Ramos (cell line): ENCODE measurements around the gene GPR4.

Experiments
- in situ Hi-C: fragments of 300-500 bp; cut with MboI; formaldehyde crosslinking; loops from one replicate; pipeline ENCODE4 v1.14.3; 2022; ENCODE audit warnings: low sequenced_read_pairs; ENCODE audit not compliant: unreplicated experiment

GPR4 gene

GRCh38 chr19:45591004-45591637, 10.9 kb downstream of the GPR4 start:
- in situ Hi-C loops: no loop called here

DNA sequence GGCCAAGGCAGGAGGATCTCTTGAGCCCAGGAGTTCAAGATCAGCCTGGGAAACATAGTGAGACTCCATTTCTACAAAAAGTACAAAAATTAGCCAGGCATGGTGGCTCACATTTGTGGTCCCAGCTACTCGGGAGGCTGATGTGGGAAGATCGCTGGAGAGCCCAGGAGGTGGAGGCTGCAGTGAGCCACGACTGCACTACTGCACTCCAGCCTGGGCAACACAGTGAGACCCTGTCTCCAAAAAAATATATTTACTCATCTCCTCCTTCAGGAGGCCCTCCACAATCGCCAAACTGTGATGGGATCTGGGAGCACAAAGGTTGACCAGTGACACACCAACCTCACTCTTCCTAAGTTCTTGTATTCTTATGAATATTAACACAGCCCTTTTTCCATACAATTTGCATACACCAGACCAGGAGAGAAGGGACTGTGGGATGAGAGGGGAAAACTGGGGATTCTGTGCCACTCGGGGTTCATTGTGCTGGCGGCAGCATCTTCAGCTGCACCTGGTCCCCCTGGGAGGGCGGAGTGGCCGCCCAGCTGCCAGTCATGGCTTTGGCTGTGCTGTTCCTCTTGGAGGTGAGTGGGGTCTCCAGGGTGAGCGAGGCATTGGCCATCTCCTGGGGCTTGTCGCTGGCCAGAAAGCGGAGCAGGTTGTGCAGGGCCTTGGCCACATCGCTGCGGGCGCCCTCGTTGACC, 11.6 kb downstream of the GPR4 start:
- in situ Hi-C loops: no loop called here

DNA sequence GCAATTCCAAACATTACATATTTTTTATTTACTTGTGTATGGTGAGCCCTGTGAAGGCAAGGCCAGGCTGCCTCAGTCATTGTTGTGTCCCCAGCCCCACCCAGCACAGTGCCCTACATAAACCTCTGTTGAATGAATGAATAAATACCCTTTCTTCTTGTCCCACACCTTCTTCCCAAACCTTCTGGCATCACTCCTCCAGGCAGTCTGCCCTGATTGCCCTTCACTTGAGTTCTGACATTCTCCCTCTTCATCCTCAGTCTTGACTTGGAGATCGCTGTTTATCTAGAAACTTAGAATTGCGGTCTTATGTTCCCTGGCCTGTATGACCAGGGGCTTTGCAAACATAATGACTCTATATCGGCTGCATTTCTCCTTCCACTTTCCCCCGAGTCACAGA, 12.2 kb downstream of the GPR4 start:
- in situ Hi-C loops: no loop called here

GRCh38 chr19:45587873-45588272, 14.1 kb downstream of the GPR4 start:
- in situ Hi-C loops: no loop called here

- in situ Hi-C loops: no loop called here
Measured at GRCh38 chr19:45585158-45585577, 16.8 kb downstream of the GPR4 start.

DNA sequence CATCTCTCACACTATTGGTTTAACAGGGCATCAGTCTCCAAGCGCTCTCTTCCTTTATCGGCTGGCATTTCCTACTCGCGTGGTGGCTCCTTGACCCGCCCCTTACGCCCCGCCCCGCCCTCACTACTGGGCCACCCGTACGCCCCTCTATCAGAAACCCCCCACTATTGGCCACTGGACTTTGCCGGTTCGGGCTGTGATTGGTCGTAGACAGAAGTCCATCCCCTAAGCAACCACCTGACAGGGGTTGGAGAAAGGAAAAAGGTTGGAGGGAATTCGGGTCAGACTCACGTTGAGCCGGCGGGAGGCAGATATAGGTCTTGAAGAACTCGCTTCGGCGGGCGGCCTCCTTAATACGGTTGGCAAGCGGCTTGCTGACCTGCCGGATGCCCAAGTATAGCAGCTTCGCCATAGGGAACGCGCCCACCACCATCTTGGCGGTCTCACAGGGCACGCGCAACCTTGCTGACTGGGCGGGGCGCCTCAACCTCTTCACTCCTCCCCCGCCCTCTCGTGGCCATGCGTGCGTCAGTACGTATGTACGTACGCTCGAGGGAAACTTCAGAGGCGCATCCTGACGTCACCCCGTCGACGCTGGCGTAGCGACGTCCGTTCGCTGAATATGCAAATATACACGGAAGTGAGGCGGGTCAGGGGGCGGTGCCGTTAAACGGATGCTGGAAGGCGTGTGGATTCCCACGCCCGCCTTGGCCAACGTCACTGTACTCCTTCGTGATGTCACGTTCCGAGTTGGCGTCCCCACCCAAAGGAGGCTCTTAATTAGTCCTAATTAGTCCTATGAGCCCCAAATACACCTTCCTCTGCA, 17.5 kb downstream of the GPR4 start, which contains the start of gene OPA3:
OPA3 (minus strand) TSS at position 471 of the 826 bp plus-strand sequence; CDS start at position 433, 38 bp downstream.
- in situ Hi-C loops: no loop called here

GRCh38 chr19:45581576-45581975, 20.4 kb downstream of the GPR4 start:
- in situ Hi-C loops: no loop called here

DNA sequence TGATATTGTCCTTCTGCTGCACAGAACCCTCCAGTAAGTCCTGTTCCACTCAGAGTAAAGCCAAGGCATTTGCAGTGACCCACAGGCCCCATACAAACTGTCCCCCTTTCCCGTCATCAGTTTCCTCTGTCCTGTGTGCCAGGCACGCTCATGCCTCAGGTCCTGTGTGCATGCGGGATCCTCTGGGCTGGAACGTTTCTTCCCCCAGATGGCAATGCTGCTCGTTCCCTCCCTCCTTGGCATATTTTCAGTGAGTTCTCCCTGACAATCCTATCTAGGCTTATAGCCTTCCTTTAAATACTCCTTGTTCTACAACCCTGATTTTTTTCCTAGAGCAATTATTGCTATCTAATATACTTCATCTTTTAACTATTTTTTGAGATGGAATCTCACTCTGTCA, 23.2 kb downstream of the GPR4 start:
- in situ Hi-C loops: no loop called here

GRCh38 chr19:45577111-45577905, 24.7 kb downstream of the GPR4 start:
- in situ Hi-C loops: no loop called here

GRCh38 chr19:45576682-45577081, 25.3 kb downstream of the GPR4 start:
- in situ Hi-C loops: no loop called here

- in situ Hi-C loops: no loop called here
Measured at GRCh38 chr19:45575216-45575615, 26.8 kb downstream of the GPR4 start.

GRCh38 chr19:45574526-45574925, 27.5 kb downstream of the GPR4 start:
- in situ Hi-C loops: no loop called here

GRCh38 chr19:45571457-45572220, 30.4 kb downstream of the GPR4 start:
- in situ Hi-C loops: no loop called here

- in situ Hi-C loops: loop anchor here (10.0 kb wide), 1 partner anchor 135 kb away; no protein-coding TSS in a partner anchor
Measured at GRCh38 chr19:45569619-45570421, 32.2 kb downstream of the GPR4 start.

DNA sequence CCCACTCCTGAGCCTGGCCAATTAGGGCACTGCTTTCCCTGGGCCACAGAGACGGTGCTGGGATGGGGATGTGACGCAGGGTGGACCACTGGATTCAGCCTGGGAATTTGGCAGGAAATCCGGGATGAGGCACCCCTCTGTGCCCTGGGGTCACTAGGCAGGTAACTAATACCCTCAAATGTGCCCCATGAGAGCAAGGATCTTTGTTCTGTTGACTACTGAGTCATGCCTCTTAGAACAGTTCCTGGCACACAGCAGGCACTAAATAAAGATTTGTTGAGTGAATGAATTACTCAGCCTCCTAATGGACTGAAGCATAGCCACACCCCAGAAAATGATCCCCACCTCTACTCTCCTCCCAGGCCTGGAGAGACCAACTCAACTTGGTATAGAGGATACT, 33.3 kb downstream of the GPR4 start:
- in situ Hi-C loops: loop anchor here (10.0 kb wide), 1 partner anchor 134 kb away; no protein-coding TSS in a partner anchor

DNA sequence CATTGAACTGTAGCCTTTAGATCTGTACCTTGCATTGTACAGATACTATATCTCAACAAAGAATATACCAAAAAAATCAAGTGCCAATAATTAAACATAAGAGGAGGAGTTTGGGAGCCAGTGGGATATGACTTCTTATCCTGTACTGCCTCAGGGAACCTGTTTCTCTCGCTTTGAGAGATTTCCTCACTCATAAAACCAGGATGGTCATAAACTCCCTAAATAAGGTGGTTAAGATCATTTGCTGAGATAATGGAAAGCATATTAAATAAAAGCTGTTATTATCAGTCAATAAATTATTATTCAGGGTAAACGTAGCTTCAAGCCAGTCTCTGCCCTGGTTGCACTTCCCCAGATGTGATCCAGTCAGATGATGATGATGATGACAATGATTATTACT, 34.4 kb downstream of the GPR4 start:
- in situ Hi-C loops: loop anchor here (10.0 kb wide), 1 partner anchor 133 kb away; no protein-coding TSS in a partner anchor

DNA sequence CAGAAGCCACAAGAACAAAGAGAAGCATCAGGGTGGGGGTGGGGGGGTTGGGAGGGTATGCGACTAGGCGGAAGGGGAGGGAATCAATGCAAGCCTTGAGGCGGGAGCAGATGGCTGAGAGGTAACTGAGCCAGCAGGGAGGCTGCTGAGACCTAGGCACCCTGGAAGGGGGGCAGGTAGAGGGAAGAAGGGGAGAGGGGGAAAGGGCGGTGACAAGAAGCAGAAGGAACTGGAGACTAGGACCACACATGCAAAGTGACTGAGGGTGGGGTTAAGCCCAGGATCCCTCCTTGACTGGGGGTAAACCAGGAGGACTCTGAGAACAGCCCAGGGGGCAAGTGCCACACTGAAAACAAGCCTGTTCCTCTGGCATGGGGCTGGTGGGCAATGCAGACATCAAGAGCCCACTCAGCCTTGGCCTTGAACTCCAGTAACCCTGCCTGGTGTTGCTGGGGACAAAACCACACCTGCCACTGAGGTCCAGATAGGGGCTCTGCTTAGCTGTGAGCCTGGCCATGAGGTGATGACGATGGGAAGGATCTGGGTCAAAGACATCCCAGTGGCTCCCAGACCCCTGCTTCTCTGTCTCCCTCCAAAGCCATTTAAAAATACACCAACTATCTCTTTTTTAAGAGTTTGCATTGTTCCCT, 37.8 kb downstream of the GPR4 start:
- in situ Hi-C loops: loop anchor here (10.0 kb wide), 1 partner anchor 129 kb away; no protein-coding TSS in a partner anchor

- in situ Hi-C loops: loop anchor here (10.0 kb wide), 1 partner anchor 126 kb away; no protein-coding TSS in a partner anchor
Measured at GRCh38 chr19:45560686-45561085, 41.3 kb downstream of the GPR4 start.
